GM13976 (cell line): ENCODE results near the gene SPAG4.

Experiments
- DNase-seq: peaks from one replicate; pipeline ENCODE4 v3.0.0; 2012; ENCODE audit warnings: low spot score
- CTCF ChIP-seq: IDR thresholded peaks from 2 replicates; pipeline ENCODE4 v1.5.1; 2012; ENCODE audit warnings: borderline replicate concordance, mild to moderate bottlenecking; ENCODE audit not compliant: insufficient read depth; ENCODE audit errors: extremely low read depth, missing control alignments, control extremely low read depth
- in situ Hi-C: fragments of 300-500 bp; cut with MboI; formaldehyde crosslinking; loops from one replicate; pipeline ENCODE4 v1.12.0; 2022; ENCODE audit warnings: low sequenced_read_pairs, mixed read lengths, inconsistent platforms; ENCODE audit not compliant: unreplicated experiment

SPAG4 gene

DNA sequence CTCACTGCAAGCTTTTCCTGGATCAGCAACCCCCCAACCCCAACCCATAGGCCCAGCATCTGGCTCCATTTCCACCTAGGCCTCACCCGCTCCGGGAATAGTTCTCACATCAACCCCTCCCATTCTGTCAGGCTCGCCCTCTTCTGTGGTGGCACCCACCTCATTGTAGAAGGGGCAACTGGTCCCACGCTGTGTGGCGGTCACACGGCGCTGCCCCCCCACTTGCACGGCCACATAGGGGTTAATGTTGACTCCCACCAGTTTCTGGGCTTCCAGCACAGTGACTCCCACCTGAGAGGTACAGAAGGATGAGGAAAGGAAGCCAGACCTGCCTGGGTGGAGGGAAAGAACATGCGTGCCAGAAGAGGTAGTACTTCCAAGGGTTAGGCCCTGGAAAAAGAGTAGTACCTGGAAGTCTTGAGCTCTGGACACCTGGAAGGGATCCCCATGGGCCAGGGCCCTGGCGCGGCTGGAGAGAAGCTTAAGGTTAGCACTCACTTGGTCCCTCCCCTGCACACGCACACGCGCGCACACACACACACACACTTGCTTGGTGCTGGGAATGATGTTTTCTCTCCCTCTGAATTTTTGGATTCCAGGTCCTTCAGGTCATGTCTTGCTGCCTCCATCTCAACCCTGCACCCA lies 12.7 kb upstream of the SPAG4 start:
- DNase-seq: no peak
- TF ChIP-seq CTCF: no peak
- in situ Hi-C loops: no loop called here

DNA sequence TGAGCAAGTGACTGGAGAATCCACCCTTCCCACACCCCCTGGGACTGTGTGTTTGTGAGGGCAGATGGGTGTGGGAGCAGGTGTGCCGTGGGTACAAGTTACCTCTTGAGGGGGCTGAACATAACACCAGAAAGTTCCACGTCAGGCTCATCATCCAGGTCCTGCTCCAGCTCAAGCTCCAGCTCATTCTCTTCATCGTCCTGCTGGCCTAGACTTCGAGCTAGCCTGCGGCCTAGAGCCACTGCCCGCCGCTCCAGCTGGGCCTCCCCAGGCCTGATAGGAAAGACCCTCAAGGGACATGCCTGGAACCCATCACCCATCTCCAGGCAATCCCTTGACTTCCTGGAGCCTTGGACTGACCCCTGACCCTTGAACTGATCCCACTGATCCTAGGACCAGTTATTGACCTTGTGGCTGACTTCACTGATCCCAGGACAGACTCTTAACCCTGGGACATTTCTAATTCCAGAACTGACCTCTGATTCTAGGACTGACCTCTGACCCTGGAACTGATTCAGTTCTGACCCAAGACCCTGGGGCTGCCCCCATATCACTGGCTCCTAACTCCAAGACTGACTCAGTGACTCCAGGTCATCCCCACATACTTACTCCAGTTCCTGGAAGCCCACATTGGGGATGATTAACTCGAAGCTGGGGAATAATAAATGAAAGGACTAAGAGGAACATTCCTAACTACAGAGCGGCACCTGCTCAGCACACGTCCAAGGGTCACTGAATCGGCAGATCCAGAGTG lies 11.8 kb upstream of the SPAG4 start:
- TF ChIP-seq CTCF: no peak
- in situ Hi-C loops: no loop called here

DNA sequence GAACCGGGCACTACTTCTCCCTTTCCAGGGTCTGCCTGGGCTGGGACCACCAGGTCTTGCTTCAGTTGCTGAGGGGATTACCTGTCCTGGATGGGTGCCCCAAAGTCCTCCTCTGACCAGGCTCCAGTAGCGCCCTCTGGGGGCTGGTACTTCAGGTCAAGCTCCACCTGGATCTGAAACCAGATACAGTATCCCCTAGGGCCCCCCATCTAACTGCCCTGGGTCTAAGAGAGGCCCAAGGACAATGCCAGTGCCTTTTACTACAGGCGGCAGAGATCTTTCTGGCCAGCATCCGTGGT lies 11.2 kb upstream of the SPAG4 start:
- in situ Hi-C loops: no loop called here
- no peak for DNase-seq
- TF ChIP-seq CTCF: peak; percentile 20

More for the DNA sequence above, 11.8 kb upstream of the SPAG4 start:
- no peak for DNase-seq

GRCh38 chr20:35606127-35606526 lies 9.5 kb upstream of the SPAG4 start:
- TF ChIP-seq CTCF: no peak
- in situ Hi-C loops: no loop called here
- DNase-seq: no peak

- in situ Hi-C loops: no loop called here
- no peak for TF ChIP-seq CTCF
- no peak for DNase-seq
Observed at GRCh38 chr20:35607003-35607735, 8.5 kb upstream of the SPAG4 start.

DNA sequence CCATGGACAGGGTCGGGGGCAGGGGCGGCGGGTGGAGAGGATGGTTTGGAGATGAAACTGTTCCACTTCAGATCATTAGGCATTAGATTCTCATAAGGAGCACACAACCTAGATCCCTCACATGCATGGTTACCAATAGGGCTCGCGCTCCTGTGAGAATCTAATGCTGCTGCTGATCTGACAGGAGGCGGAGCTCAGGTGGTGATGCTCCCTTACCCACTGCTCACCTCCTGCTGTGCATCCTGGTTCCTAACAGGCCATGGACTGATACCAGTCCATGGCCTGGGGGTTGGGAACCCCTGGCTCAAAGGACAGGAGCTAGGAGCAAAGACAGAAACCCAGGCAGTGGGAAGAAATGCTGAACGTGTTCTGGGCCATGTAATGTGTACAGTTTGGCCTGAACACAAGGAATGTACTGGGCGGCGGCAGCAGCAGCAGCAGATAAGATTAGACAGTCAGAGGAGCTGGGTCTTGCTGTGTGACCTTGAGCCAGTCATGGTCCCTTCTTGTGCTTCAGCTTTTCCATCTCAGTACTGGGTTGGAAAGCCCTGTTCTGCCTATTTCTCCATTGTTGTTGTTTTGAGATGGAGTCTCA lies 4.7 kb upstream of the SPAG4 start:
- TF ChIP-seq CTCF: no peak
- in situ Hi-C loops: no loop called here
- DNase-seq: no peak
